T-cell (primary cell): ENCODE measurements around the gene TMA7. TPM values are rescaled to one million over a fixed set of nuclear protein-coding genes. Genes with fewer than 3 reads are reported as not detected.

Experiments
- ATAC-seq, 4 experiments: fragments of 200-7000 bp in 3 of 4; fragments of 150-1000 bp in 1 of 4; cut with Tn5 transposase; replicated peaks in 1 of 4; 1 replicate in 3 of 4; 2 replicates in 1 of 4; pipeline ENCODE4 v1.10.0; 2021; ENCODE audit warnings: moderate library complexity in 3 of 4, mild to moderate bottlenecking in 2 of 4, moderate number of reproducible peaks in 1 of 4
- CTCF ChIA-PET, 2 donors: fragments of 300-600 bp; sonication (Branson Sonifier 250); formaldehyde crosslinking; loops; one replicate each; lab custom pipeline; 2022; ENCODE audit warnings: antibody characterized with exemption in 2 of 2; lab: Charles Lee
- POLR2A ChIA-PET, 2 donors: fragments of 300-600 bp; sonication (Branson Sonifier 250); formaldehyde crosslinking; loops; one replicate each; lab custom pipeline; 2022; ENCODE audit warnings: antibody characterized with exemption in 2 of 2; lab: Charles Lee
- DNase-seq, 35 experiments: peaks; one replicate each; pipeline versions ENCODE4 v3.0.0 to v3.0.0-alpha.2; 2013 to 2023
- H3K27ac ChIP-seq: one replicate; pipeline ENCODE4 v1.5.1; 2013; ENCODE audit warnings: low read length
- H3K27me3 ChIP-seq, 2 experiments: replicated peaks in 1 of 2; 1 replicate in 1 of 2; 2 replicates in 1 of 2; pipeline versions ENCODE4 v1.6.1 to v1.7.0; 2013; ENCODE audit warnings: low read length in 1 of 2, mixed read lengths in 1 of 2; ENCODE audit not compliant: control insufficient read depth in 2 of 2, insufficient read depth in 2 of 2; ENCODE audit errors: extremely low read depth in 1 of 2
- H3K36me3 ChIP-seq, 2 donors: 1 replicate in 1 of 2; 2 replicates in 1 of 2; pipeline versions ENCODE4 v1.6.1 to v1.7.0; 2013; ENCODE audit warnings: low read length in 1 of 2; ENCODE audit not compliant: control insufficient read depth in 2 of 2, insufficient read depth in 1 of 2; ENCODE audit errors: extremely low read depth in 1 of 2
- H3K4me1 ChIP-seq, 2 experiments: 1 replicate in 1 of 2; 2 replicates in 1 of 2; pipeline versions ENCODE4 v1.6.1 to v1.7.0; 2013; ENCODE audit warnings: low read length in 2 of 2, mixed read lengths in 1 of 2; ENCODE audit not compliant: insufficient read depth in 2 of 2, control insufficient read depth in 1 of 2; ENCODE audit errors: extremely low read depth in 1 of 2
- H3K4me3 ChIP-seq, 2 donors: 1 replicate in 1 of 2; 2 replicates in 1 of 2; pipeline versions ENCODE4 v1.5.1 to v1.7.0; 2013; ENCODE audit warnings: mild to moderate bottlenecking in 2 of 2, low read length in 1 of 2, moderate library complexity in 1 of 2; ENCODE audit not compliant: control insufficient read depth in 1 of 2; ENCODE audit errors: extremely low read depth in 1 of 2
- H3K9me3 ChIP-seq: 2 replicates; pipeline ENCODE4 v1.7.0; 2013
- H3K27ac Mint-ChIP-seq, 2 donors: one replicate each; pipeline ENCODE4 v1.8.0; 2020 to 2021; ENCODE audit warnings: mild to moderate bottlenecking in 2 of 2, mixed read lengths in 2 of 2
- H3K27me3 Mint-ChIP-seq, 2 donors: one replicate each; pipeline ENCODE4 v1.8.0; 2021 to 2022; ENCODE audit warnings: mixed read lengths in 2 of 2
- H3K36me3 Mint-ChIP-seq: one replicate; pipeline ENCODE4 v1.8.0; 2021; ENCODE audit warnings: mixed read lengths
- H3K4me1 Mint-ChIP-seq, 3 donors: one replicate each; pipeline ENCODE4 v1.8.0; 2020 to 2022; ENCODE audit warnings: mixed read lengths in 3 of 3, mild to moderate bottlenecking in 1 of 3
- H3K4me3 Mint-ChIP-seq, 3 donors: one replicate each; pipeline ENCODE4 v1.8.0; 2020 to 2022; ENCODE audit warnings: mild to moderate bottlenecking in 3 of 3, mixed read lengths in 3 of 3, moderate library complexity in 3 of 3
- H3K9me3 Mint-ChIP-seq, 3 donors: one replicate each; pipeline ENCODE4 v1.8.0; 2020 to 2022; ENCODE audit warnings: mixed read lengths in 3 of 3
- WGBS: methylation state at CpG from one replicate; pipeline ENCODE4 v1.1.5; 2013; ENCODE audit warnings: missing lambda C conversion rate; ENCODE audit not compliant: insufficient coverage; 5-methylcytosine and 5-hydroxymethylcytosine counted together
- total RNA-seq, 35 experiments: library from RNA in 6 of 35; stranded (reverse) in 6 of 35; fragments of 120-200 nt in 1 of 35; gene quantifications; one replicate each; pipeline versions ENCODE4 v1.2.1 to v1.2.4 and lab custom pipeline; 2013 to 2026

TMA7 gene
- total RNA-seq, 5 donors from 2014 or later (not counting 1 experiment from before 2014, with no cell fraction given) = 216 to 245 (median 229) TPM

DNA sequence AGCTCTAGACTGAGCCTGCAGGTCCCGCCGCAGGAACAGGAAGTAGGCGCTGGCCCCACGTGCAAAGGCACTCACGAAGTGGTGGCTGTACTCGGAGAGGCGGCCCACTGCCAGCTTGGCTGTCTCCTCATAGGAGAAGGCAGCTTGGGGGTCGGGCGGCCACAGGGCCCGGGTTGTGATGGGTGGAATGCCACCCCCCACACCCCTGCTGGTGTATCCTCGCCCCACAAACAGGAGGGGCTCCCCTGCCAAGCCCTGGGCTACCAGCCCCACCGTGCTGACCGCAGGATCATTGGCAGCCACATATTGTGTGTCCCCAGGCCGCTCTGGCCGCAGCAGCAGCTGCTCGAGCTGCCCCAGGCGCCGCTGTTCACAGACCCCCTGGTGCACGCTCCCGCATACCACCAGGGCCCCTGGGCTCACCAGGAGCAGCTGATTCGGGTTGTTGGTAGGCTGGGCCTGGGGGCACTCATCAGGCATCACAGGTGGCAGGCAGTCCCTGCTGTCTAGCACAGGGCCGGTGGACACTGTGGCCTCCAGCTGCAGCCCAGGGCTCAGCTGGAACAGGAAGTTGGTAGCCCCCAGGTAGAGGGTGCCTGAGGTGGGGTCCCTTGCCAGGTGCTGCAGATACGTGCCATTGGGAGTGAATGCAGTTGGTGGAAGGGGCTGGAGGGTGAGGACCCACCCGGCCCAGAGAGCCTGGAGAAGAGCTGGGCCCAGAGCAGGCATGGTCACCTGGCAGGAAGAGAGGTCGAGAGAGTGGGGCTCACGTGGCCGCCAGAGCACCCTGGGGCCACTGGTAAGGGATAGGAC lies 16.0 kb upstream of the TMA7 start:
- Mint-ChIP-seq H3K27ac (no peak overlapping the region), H3K36me3 (no peaks in the 10 kb centered on the region), H3K9me3 (no peaks in the 10 kb centered on the region), H3K27me3 (no peaks in the 10 kb centered on the region), H3K4me1 (peaks cover 0 to 6% (median 0%) of the 10 kb centered on the region in 3 donors), H3K4me3 (no peak overlapping the region)
- WGBS = 91% methylated on average over 21 of the region's 27 CpGs
- ChIA-PET CTCF (no interaction called here), POLR2A (no interaction called here)
- no peak overlapping the region for H3K27ac ChIP-seq
- DNase-seq = no peak
- H3K36me3 ChIP-seq = no peaks in the 10 kb centered on the region
- H3K4me1 ChIP-seq = peaks cover 0 to 12% of the 10 kb centered on the region in 2 experiments
- no peaks in the 10 kb centered on the region for H3K9me3 ChIP-seq
- no peak overlapping the region for H3K4me3 ChIP-seq
- peaks cover 0 to 16% of the 10 kb centered on the region in 2 experiments for H3K27me3 ChIP-seq
- ATAC-seq = no peak

- Histone ChIP-seq H3K4me1 (peaks cover 0 to 20% of the 10 kb centered on the region in 2 experiments), H3K9me3 (no peaks in the 10 kb centered on the region), H3K27ac (no peak overlapping the region), H3K27me3 (peaks cover 0 to 19% of the 10 kb centered on the region in 2 experiments), H3K4me3 (no peak overlapping the region), H3K36me3 (no peaks in the 10 kb centered on the region)
- Mint-ChIP-seq H3K36me3 (no peaks in the 10 kb centered on the region), H3K4me3 (no peak overlapping the region), H3K27ac (no peak overlapping the region), H3K4me1 (peaks cover under 1 to 8% (median 5%) of the 10 kb centered on the region in 3 donors), H3K27me3 (no peaks in the 10 kb centered on the region), H3K9me3 (no peaks in the 10 kb centered on the region)
- 94% methylated on average over 9 of the region's 13 CpGs for WGBS
- ChIA-PET CTCF (no interaction called here), POLR2A (no interaction called here)
- no peak for ATAC-seq
- DNase-seq = no peak
Observed at GRCh38 chr3:48425281-48425812, 14.7 kb upstream of the TMA7 start.

DNA sequence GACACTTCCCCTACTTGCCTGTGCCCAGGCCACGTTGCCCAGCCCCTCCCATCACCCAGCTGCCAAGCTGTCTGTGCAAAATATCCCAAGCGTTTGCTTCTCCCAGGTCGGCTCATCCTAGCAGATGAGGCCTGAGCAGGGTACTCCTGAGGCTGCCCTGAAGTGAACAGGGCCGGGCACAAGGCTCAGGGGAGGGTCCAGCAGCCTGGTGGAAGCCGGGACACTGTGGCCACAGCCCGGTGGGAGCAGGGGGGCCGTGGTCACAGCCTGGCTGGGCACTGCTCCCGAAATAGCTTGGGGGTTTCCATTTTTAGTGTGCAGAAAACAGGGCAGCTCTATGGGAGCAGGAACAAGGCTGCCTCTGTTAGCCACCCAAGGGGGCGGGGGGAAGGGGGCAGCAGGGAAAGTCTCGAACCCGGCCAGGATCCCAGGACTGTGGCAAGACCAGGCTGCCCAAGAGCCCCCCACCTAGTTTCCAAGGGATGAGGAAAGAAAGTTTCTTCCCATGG lies 13.6 kb upstream of the TMA7 start:
- H3K4me1 ChIP-seq = peaks cover 0 to 22% of the 10 kb centered on the region in 2 experiments
- no peak overlapping the region for H3K4me3 ChIP-seq
- peaks cover 0 to 19% of the 10 kb centered on the region in 2 experiments for H3K27me3 ChIP-seq
- H3K36me3 Mint-ChIP-seq = no peaks in the 10 kb centered on the region
- no peaks in the 10 kb centered on the region for H3K9me3 ChIP-seq
- H3K4me3 Mint-ChIP-seq = no peak overlapping the region
- no peak overlapping the region for H3K27ac Mint-ChIP-seq
- no peaks in the 10 kb centered on the region for H3K36me3 ChIP-seq
- ChIA-PET POLR2A (no interaction called here), CTCF (no interaction called here)
- peaks cover 11 to 15% (median 11%) of the 10 kb centered on the region in 3 donors for H3K4me1 Mint-ChIP-seq
- ATAC-seq (no peak), DNase-seq (no peak)
- WGBS = 79% methylated on average over 7 of the region's 11 CpGs
- H3K27me3 Mint-ChIP-seq = no peaks in the 10 kb centered on the region
- H3K27ac ChIP-seq = no peak overlapping the region
- H3K9me3 Mint-ChIP-seq = no peaks in the 10 kb centered on the region

- Mint-ChIP-seq H3K4me1 (peaks cover 11 to 15% (median 11%) of the 10 kb centered on the region in 3 donors), H3K36me3 (peaks cover 4% of the 10 kb centered on the region), H3K27me3 (no peaks in the 10 kb centered on the region), H3K4me3 (peak overlapping the region in 2 of 3 donors; percentile 28 to 51), H3K27ac (no peak overlapping the region), H3K9me3 (no peaks in the 10 kb centered on the region)
- no peak overlapping the region for H3K27ac ChIP-seq
- peaks cover 0 to 1% of the 10 kb centered on the region in 2 donors for H3K36me3 ChIP-seq
- peaks cover 0 to 20% of the 10 kb centered on the region in 2 experiments for H3K4me1 ChIP-seq
- CTCF ChIA-PET = no interaction called here
- no peak overlapping the region for H3K4me3 ChIP-seq
- ATAC-seq (no peak), DNase-seq (no peak)
- POLR2A ChIA-PET = no interaction called here
- peaks cover 0 to 19% of the 10 kb centered on the region in 2 experiments for H3K27me3 ChIP-seq
- 98% methylated on average over 5 of the region's 8 CpGs for WGBS
- no peaks in the 10 kb centered on the region for H3K9me3 ChIP-seq
Observed at GRCh38 chr3:48426944-48427629, 13.0 kb upstream of the TMA7 start.

GRCh38 chr3:48427630-48427962 lies 12.5 kb upstream of the TMA7 start:
- peaks cover 11 to 15% (median 11%) of the 10 kb centered on the region in 3 donors for H3K4me1 Mint-ChIP-seq
- Histone ChIP-seq H3K27ac (no peak overlapping the region), H3K4me1 (peaks cover 0 to 19% of the 10 kb centered on the region in 2 experiments), H3K27me3 (peaks cover 0 to 19% of the 10 kb centered on the region in 2 experiments), H3K4me3 (no peak overlapping the region), H3K36me3 (peaks cover 1 to 6% of the 10 kb centered on the region in 2 donors), H3K9me3 (no peaks in the 10 kb centered on the region)
- ChIA-PET POLR2A (no interaction called here), CTCF (no interaction called here)
- ATAC-seq (no peak), DNase-seq (no peak)
- H3K36me3 Mint-ChIP-seq = peaks cover 4% of the 10 kb centered on the region
- H3K4me3 Mint-ChIP-seq = peak overlapping the region; percentile 51 to 59 (median 54)
- H3K9me3 Mint-ChIP-seq = no peaks in the 10 kb centered on the region
- H3K27ac Mint-ChIP-seq = no peak overlapping the region
- no peaks in the 10 kb centered on the region for H3K27me3 Mint-ChIP-seq
- 89% methylated on average over 6 of the region's 9 CpGs for WGBS

GRCh38 chr3:48428088-48428571 lies 11.9 kb upstream of the TMA7 start:
- Mint-ChIP-seq H3K4me3 (peak overlapping the region; percentile 51 to 59 (median 54)), H3K27me3 (no peaks in the 10 kb centered on the region), H3K4me1 (peaks cover 11 to 15% (median 11%) of the 10 kb centered on the region in 3 donors), H3K9me3 (no peaks in the 10 kb centered on the region), H3K36me3 (peaks cover 4% of the 10 kb centered on the region), H3K27ac (peak overlapping the region in 1 of 2 donors; percentile 6)
- Histone ChIP-seq H3K27me3 (peaks cover 0 to 19% of the 10 kb centered on the region in 2 experiments), H3K27ac (no peak overlapping the region), H3K9me3 (no peaks in the 10 kb centered on the region), H3K4me3 (peak overlapping the region in 1 of 2 donors; percentile 7), H3K36me3 (peaks cover 6 to 11% of the 10 kb centered on the region in 2 donors), H3K4me1 (peaks cover 0 to 19% of the 10 kb centered on the region in 2 experiments)
- ChIA-PET POLR2A (no interaction called here), CTCF (no interaction called here)
- WGBS = 96% methylated on average over 4 of the region's 7 CpGs
- ATAC-seq (no peak), DNase-seq (no peak)
